GM18507 (cell line): ENCODE results near the gene NACC1.
A peak's percentile ranks its signal among the peaks of the same experiment; 100 is the strongest.

Experiments used
- DNase-seq: peaks from one replicate; pipeline ENCODE4 v3.0.0; 2011; ENCODE audit warnings: low read depth; ENCODE audit not compliant: insufficient read length; ENCODE audit errors: extremely low spot score
- FAIRE-seq: peaks from 2 replicates; lab custom pipeline; 2011; peaks lifted over from hg19 to GRCh38; lab: Jason Lieb, UNC

NACC1 gene

GRCh38 chr19:13086341-13086740 is 31.7 kb upstream of the NACC1 start:
- DNase-seq (no peak), FAIRE-seq (no peak)

- no peak for FAIRE-seq
Measured at GRCh38 chr19:13087295-13087694, 30.8 kb upstream of the NACC1 start.

GRCh38 chr19:13087795-13088537 is 30.1 kb upstream of the NACC1 start:
- DNase-seq, result no peak
- no peak for FAIRE-seq

More at GRCh38 chr19:13087295-13087694, 30.8 kb upstream of the NACC1 start:
- DNase-seq, result no peak

GRCh38 chr19:13089139-13089856 is 28.8 kb upstream of the NACC1 start:
- DNase-seq, result no peak
- no peak for FAIRE-seq

- no peak for FAIRE-seq
- DNase-seq, result no peak
Measured at GRCh38 chr19:13089857-13090507, 28.1 kb upstream of the NACC1 start.

- FAIRE-seq, result no peak
- no peak for DNase-seq
Measured at GRCh38 chr19:13090511-13091231, 27.4 kb upstream of the NACC1 start.

GRCh38 chr19:13091400-13092157 is 26.5 kb upstream of the NACC1 start:
- DNase-seq, result no peak
- no peak for FAIRE-seq

- DNase-seq, result no peak
- FAIRE-seq, result no peak
Measured at GRCh38 chr19:13092158-13092543, 25.9 kb upstream of the NACC1 start.

- DNase-seq (no peak), FAIRE-seq (no peak)
Measured at GRCh38 chr19:13092606-13093235, 25.3 kb upstream of the NACC1 start.

GRCh38 chr19:13093407-13094105 is 24.5 kb upstream of the NACC1 start:
- DNase-seq, result peak; percentile 70
- peak; percentile 93 for FAIRE-seq

- FAIRE-seq, result no peak
- DNase-seq, result no peak
Measured at GRCh38 chr19:13094106-13094504, 24.0 kb upstream of the NACC1 start.

- DNase-seq (no peak), FAIRE-seq (no peak)
Measured at GRCh38 chr19:13094771-13095392, 23.2 kb upstream of the NACC1 start.

GRCh38 chr19:13095393-13095784 is 22.7 kb upstream of the NACC1 start:
- DNase-seq (no peak), FAIRE-seq (no peak)

GRCh38 chr19:13095934-13096927 is 21.8 kb upstream of the NACC1 start:
- DNase-seq, result no peak
- no peak for FAIRE-seq

- FAIRE-seq (no peak), DNase-seq (no peak)
Measured at GRCh38 chr19:13097033-13097462, 21.0 kb upstream of the NACC1 start.

- no peak for FAIRE-seq
- no peak for DNase-seq
Measured at GRCh38 chr19:13097463-13098258, 20.4 kb upstream of the NACC1 start.
